Measurements from ENCODE around the gene NEK1. TPM values are rescaled to one million over a fixed set of nuclear protein-coding genes. Genes with fewer than 3 reads are reported as not detected.

The NEK1 gene
- polyA plus RNA-seq, 1 donor (not counting 4 experiments of a cell fraction or from before 2014, with no cell fraction given): 7.8 TPM

DNA sequence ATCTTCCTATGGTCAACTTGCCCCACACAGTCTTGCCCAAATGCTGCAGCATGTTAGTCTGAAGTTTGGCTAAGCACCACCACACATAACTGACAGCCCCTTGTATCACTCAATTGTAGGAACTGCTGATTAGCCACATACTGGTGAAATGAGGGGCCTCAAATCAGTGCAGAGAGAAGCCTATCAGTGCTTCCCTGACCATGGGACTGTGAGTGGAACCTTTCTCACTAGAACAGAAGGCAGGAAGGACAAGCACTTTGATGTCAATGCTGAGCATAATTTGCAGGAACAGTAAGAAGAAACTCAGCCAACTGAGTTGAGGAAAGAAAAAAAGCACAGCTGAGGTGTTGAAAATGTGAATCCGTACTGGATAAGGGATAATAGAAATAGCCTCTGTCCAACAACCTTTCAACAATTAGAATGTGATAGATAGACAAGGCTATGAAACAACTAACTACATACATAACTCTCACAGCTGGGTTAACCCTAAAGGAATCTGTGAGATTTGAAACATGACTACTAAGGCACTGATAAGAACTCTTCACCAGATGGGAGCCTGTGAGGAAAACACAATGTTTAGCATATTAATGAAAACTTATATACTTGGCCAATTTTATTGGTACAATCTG lies 205.1 kb downstream of the NEK1 start:
- Histone ChIP-seq H3K9me1 (ENCODE audit: control insufficient read depth, extremely low read depth, insufficient read depth, low read length) (no peaks in the 10 kb centered on the region), H3K36me3 (ENCODE audit: control insufficient read depth in 2 of 2, extremely low read depth in 1 of 2, insufficient read depth in 2 of 2, low read length in 2 of 2) (no peaks in the 10 kb centered on the region), H3K9ac (ENCODE audit: control insufficient read depth, extremely low read depth, insufficient read depth, low read length) (no peak overlapping the region), H3K9me3 (ENCODE audit: control insufficient read depth, low read depth, low read length) (no peaks in the 10 kb centered on the region), H3K4me3 (ENCODE audit: control insufficient read depth in 2 of 3, extremely low read depth in 1 of 3, insufficient read depth in 2 of 3, low read depth in 1 of 3, low read length in 3 of 3) (no peak overlapping the region), H3K4me1 (ENCODE audit: control insufficient read depth, extremely low read depth, insufficient read depth, low read length) (peaks cover 13% of the 10 kb centered on the region), H3K79me2 (ENCODE audit: control insufficient read depth, insufficient read depth, low read length) (no peaks in the 10 kb centered on the region), H2AFZ (ENCODE audit: control insufficient read depth, low read length) (no peak overlapping the region), H4K20me1 (ENCODE audit: control insufficient read depth, extremely low read depth, insufficient read depth, low read length) (no peaks in the 10 kb centered on the region), H3K27me3 (ENCODE audit: control insufficient read depth, extremely low read depth, insufficient read depth, low read length) (no peaks in the 10 kb centered on the region), H3K27ac (ENCODE audit: control insufficient read depth, insufficient read depth, low read length) (no peak overlapping the region), H3K4me2 (ENCODE audit: control insufficient read depth, extremely low read depth, insufficient read depth, low read depth, low read length) (no peak overlapping the region)
- dilution Hi-C loops (cut with MboI; ENCODE audit: extremely low pct_ligation_motif_present, low sequenced_read_pairs): no loop called here
- no peak for FAIRE-seq
- TF ChIP-seq EZH2 (IDR thresholded peaks at IDR 0.05; ENCODE audit: low read length) (no peak), CTCF (optimal IDR thresholded peaks at IDR 0.05 in 1 of 3, IDR thresholded peaks at IDR 0.05 in 1 of 3, conservative IDR thresholded peaks at IDR 0.05 in 1 of 3; ENCODE audit: extremely low read depth in 1 of 3, insufficient read depth in 2 of 3, low read length in 3 of 3) (no peak)
- no peak for DNase-seq (ENCODE audit: low read depth, low spot score)

DNA sequence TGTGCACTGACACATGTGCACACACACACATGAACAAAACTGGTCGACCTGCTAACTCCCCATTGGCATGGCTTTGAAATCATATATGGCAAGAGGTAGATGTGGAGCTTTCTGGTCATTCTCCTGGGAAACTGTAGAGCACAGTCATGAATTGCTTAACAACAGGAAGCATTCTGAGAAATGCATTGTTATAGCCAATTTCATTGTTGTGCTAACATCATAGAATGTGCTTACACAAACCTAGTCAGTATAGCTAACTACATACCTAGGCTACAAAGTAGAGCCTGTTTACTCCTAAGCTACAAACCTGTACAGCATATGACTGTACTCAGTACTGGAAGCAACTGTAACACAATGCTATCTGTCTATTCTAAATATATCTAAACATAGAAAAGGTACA lies 207.4 kb downstream of the NEK1 start:
- no peaks in the 10 kb centered on the region for H3K27me3 ChIP-seq (ENCODE audit: control insufficient read depth, extremely low read depth, insufficient read depth, low read length)
- H3K4me1 ChIP-seq (ENCODE audit: control insufficient read depth, extremely low read depth, insufficient read depth, low read length): peaks cover 5% of the 10 kb centered on the region
- H3K9me3 ChIP-seq (ENCODE audit: control insufficient read depth, low read depth, low read length): no peaks in the 10 kb centered on the region
- H3K9ac ChIP-seq (ENCODE audit: control insufficient read depth, extremely low read depth, insufficient read depth, low read length): no peak overlapping the region
- H3K4me3 ChIP-seq (ENCODE audit: control insufficient read depth in 2 of 3, extremely low read depth in 1 of 3, insufficient read depth in 2 of 3, low read depth in 1 of 3, low read length in 3 of 3): no peak overlapping the region
- H3K36me3 ChIP-seq (ENCODE audit: control insufficient read depth in 2 of 2, extremely low read depth in 1 of 2, insufficient read depth in 2 of 2, low read length in 2 of 2): no peaks in the 10 kb centered on the region
- no peaks in the 10 kb centered on the region for H4K20me1 ChIP-seq (ENCODE audit: control insufficient read depth, extremely low read depth, insufficient read depth, low read length)
- no peaks in the 10 kb centered on the region for H3K9me1 ChIP-seq (ENCODE audit: control insufficient read depth, extremely low read depth, insufficient read depth, low read length)
- H3K79me2 ChIP-seq (ENCODE audit: control insufficient read depth, insufficient read depth, low read length): no peaks in the 10 kb centered on the region
- no peak overlapping the region for H3K27ac ChIP-seq (ENCODE audit: control insufficient read depth, insufficient read depth, low read length)
- DNase-seq (ENCODE audit: low read depth, low spot score) (no peak), FAIRE-seq (peak; percentile 87)
- H3K4me2 ChIP-seq (ENCODE audit: control insufficient read depth, extremely low read depth, insufficient read depth, low read depth, low read length): no peak overlapping the region
- dilution Hi-C loops (cut with MboI; ENCODE audit: extremely low pct_ligation_motif_present, low sequenced_read_pairs): no loop called here
- H2AFZ ChIP-seq (ENCODE audit: control insufficient read depth, low read length): no peak overlapping the region
- TF ChIP-seq CTCF (optimal IDR thresholded peaks at IDR 0.05 in 1 of 3, IDR thresholded peaks at IDR 0.05 in 1 of 3, conservative IDR thresholded peaks at IDR 0.05 in 1 of 3; ENCODE audit: extremely low read depth in 1 of 3, insufficient read depth in 2 of 3, low read length in 3 of 3) (no peak), EZH2 (IDR thresholded peaks at IDR 0.05; ENCODE audit: low read length) (no peak)

Data from keratinocyte (primary cell).